ENCODE data around the gene SELENOO. TPM values are rescaled to one million over a fixed set of nuclear protein-coding genes. Genes with fewer than 3 reads are reported as not detected.

Gene SELENOO
- total and polyA plus RNA-seq, 9 donors = 0.40 to 31.1 (median 23.0) TPM

DNA sequence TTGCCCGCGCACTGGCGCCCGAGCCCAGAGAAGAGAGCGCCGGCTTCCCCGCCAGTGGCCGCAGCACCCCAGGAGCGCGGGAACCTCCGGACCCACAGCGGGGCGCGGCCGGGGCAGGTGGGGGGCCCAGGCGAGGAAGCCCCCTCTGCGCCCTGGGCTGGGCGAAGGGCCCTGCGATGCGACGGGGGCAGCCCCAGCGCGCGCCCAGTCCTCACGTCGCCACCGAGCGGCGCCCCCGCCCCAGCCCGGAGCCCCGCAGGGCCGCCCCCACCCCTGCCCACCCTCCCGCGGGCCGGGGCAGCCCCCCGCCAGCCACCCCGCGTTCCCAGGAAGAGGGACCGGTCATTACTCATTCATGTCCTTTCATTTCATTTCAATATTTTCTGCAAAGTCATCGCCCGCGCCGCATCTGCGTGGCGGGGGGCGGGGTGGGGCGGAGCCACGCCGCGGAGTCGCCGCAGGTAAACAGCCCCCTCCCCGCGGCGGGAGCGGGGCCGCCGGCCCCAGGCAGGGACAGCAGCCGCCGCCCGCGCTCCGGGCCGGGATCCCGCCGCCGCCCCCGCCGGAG, 31.0 kb upstream of the SELENOO start:
- peak in 4 of 5 donors; percentile 15 to 58 (median 42) for DNase-seq
- Histone ChIP-seq H3K27me3 (no peaks in the 10 kb centered on the region), H3K27ac (no peak overlapping the region), H3K4me3 (peak overlapping the region; percentile 34), H3K4me1 (ENCODE audit: insufficient read depth) (peaks cover 5% of the 10 kb centered on the region), H3K36me3 (no peaks in the 10 kb centered on the region), H3K9me3 (no peaks in the 10 kb centered on the region)
- TF ChIP-seq POLR2A (IDR thresholded peaks at IDR 0.05) (no peak), EP300 (IDR thresholded peaks at IDR 0.05) (no peak), CTCF (IDR thresholded peaks at IDR 0.05) (no peak)
- 0 to 1% (median 0%) methylated on average over 5 to 70 of the region's 70 CpGs for WGBS, 3 donors
- intact Hi-C loops (cut with DNase I) = no loop called here

- WGBS, 3 donors = 8 to 20% (median 14%) methylated on average over 14 to 104 of the region's 105 CpGs
- intact Hi-C loops (cut with DNase I) = no loop called here
- Histone ChIP-seq H3K9me3 (no peaks in the 10 kb centered on the region), H3K36me3 (no peaks in the 10 kb centered on the region), H3K27ac (no peak within 1 kb of the TSS), H3K4me3 (peak within 1 kb of the TSS; percentile 34), H3K4me1 (ENCODE audit: insufficient read depth) (peaks cover 5% of the 10 kb centered on the region), H3K27me3 (no peaks in the 10 kb centered on the region)
- DNase-seq = peak in 4 of 5 donors; percentile 8 to 51 (median 42)
- no peak for TF ChIP-seq EP300 (IDR thresholded peaks at IDR 0.05)
- no peak for TF ChIP-seq CTCF (IDR thresholded peaks at IDR 0.05)
- no peak for TF ChIP-seq POLR2A (IDR thresholded peaks at IDR 0.05)
These were observed 30.1 kb upstream of the SELENOO start, which contains the start of gene PANX2 for GRCh38 chr22:50170453-50171318. Gene PANX2, plus strand, starts transcription at chr22:50170731. Its CDS starts 0 bp downstream, at chr22:50170731.

GRCh38 chr22:50171319-50171964, 29.4 kb upstream of the SELENOO start:
- DNase-seq = peak in 3 of 5 donors; percentile 26 to 39 (median 36)
- H3K27ac ChIP-seq = no peak overlapping the region
- peaks cover 5% of the 10 kb centered on the region for H3K4me1 ChIP-seq (ENCODE audit: insufficient read depth)
- no peak for TF ChIP-seq EP300 (IDR thresholded peaks at IDR 0.05)
- no peak for TF ChIP-seq CTCF (IDR thresholded peaks at IDR 0.05)
- TF ChIP-seq POLR2A (IDR thresholded peaks at IDR 0.05) = no peak
- intact Hi-C loops (cut with DNase I) = no loop called here
- 72 to 77% (median 74%) methylated on average over 15 of the region's 15 CpGs for WGBS, 3 donors
- H3K4me3 ChIP-seq = peak overlapping the region; percentile 5
- H3K9me3 ChIP-seq = no peaks in the 10 kb centered on the region
- no peaks in the 10 kb centered on the region for H3K36me3 ChIP-seq
- H3K27me3 ChIP-seq = no peaks in the 10 kb centered on the region

DNA sequence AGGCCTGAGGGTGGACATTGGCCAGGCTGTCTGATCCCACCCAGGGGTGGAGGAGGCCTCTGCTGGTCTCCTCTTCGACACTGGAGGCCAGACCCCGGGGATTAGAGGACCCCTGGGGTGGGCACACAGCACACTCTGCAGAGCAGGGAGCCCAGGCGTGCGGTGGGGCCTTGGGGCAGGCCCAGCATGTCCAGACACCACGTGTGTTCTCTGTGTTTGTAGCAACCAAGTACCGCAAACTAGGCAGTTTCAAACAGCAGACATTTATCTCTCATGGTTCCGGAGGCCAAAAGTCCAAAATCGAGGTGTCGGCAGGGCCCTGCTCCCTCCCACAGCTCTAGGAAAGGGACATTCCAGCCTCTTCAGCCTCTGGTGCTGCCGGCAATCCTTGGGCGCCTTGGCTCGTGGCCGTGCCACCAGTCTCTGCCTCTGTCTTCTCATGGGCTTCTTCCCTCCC, 28.8 kb upstream of the SELENOO start:
- Histone ChIP-seq H3K9me3 (no peaks in the 10 kb centered on the region), H3K27me3 (no peaks in the 10 kb centered on the region), H3K4me3 (no peak overlapping the region), H3K4me1 (ENCODE audit: insufficient read depth) (peaks cover 5% of the 10 kb centered on the region), H3K36me3 (no peaks in the 10 kb centered on the region), H3K27ac (no peak overlapping the region)
- intact Hi-C loops (cut with DNase I) = no loop called here
- DNase-seq = peak in 2 of 5 donors; percentile 20 to 33
- TF ChIP-seq EP300 (IDR thresholded peaks at IDR 0.05) = no peak
- TF ChIP-seq POLR2A (IDR thresholded peaks at IDR 0.05) = no peak
- no peak for TF ChIP-seq CTCF (IDR thresholded peaks at IDR 0.05)
- 78 to 83% (median 82%) methylated on average over 13 of the region's 13 CpGs for WGBS, 3 donors

All from ovary (tissue), 9 donors.